KBM-7 (cell line): ENCODE data around the gene AMPH.
"Not testable (repeated sequence)": the region's sequence is repeated elsewhere in the genome, so short reads cannot be mapped to it uniquely, and the experiment has no call there.

ENCODE experiments used
- DNase-seq: peaks from one replicate; pipeline ENCODE4 v3.0.0-alpha.2; 2015
- in situ Hi-C: fragments of 300-500 bp; cut with MboI; formaldehyde crosslinking; loops from 2 replicates; pipeline ENCODE4 v1.14.3; 2020; ENCODE audit warnings: low sequenced_read_pairs, low pct_unique_long_range_greater_than_20kb, mixed read lengths

Gene AMPH

GRCh38 chr7:38629651-38630510 is 1.3 kb downstream of the AMPH start:
- DNase-seq = no peak
- in situ Hi-C loops = no loop called here

- in situ Hi-C loops = no loop called here
- DNase-seq = no peak
Measured at GRCh38 chr7:38628630-38629385, 2.4 kb downstream of the AMPH start.

- in situ Hi-C loops = no loop called here
- DNase-seq = no peak
Measured at GRCh38 chr7:38625866-38626265, 5.3 kb downstream of the AMPH start.

- DNase-seq = no peak
- in situ Hi-C loops = no loop called here
Measured at GRCh38 chr7:38615665-38616064, 15.5 kb downstream of the AMPH start.

GRCh38 chr7:38607466-38607865 is 23.7 kb downstream of the AMPH start:
- no peak for DNase-seq
- in situ Hi-C loops = no loop called here

GRCh38 chr7:38600741-38601140 is 30.4 kb downstream of the AMPH start:
- DNase-seq = no peak
- in situ Hi-C loops = no loop called here

GRCh38 chr7:38594949-38595348 is 36.2 kb downstream of the AMPH start:
- in situ Hi-C loops = no loop called here
- no peak for DNase-seq

- in situ Hi-C loops = no loop called here
- no peak for DNase-seq
Measured at GRCh38 chr7:38592737-38593288, 38.4 kb downstream of the AMPH start.

- no peak for DNase-seq
- in situ Hi-C loops = no loop called here
Measured at GRCh38 chr7:38585572-38586354, 45.4 kb downstream of the AMPH start.

- in situ Hi-C loops = no loop called here
- DNase-seq = no peak
Measured at GRCh38 chr7:38584443-38585210, 46.5 kb downstream of the AMPH start.

- in situ Hi-C loops = no loop called here
- DNase-seq = no peak
Measured at GRCh38 chr7:38580485-38580884, 50.7 kb downstream of the AMPH start.

- in situ Hi-C loops = no loop called here
- DNase-seq = no peak
Measured at GRCh38 chr7:38574086-38574485, 57.1 kb downstream of the AMPH start.

GRCh38 chr7:38571620-38572019 is 59.6 kb downstream of the AMPH start:
- DNase-seq, in situ Hi-C loops: not testable (repeated sequence)

- in situ Hi-C loops = no loop called here
Measured at GRCh38 chr7:38568497-38568896, 62.7 kb downstream of the AMPH start.

GRCh38 chr7:38565289-38565688 is 65.9 kb downstream of the AMPH start:
- in situ Hi-C loops = no loop called here
- DNase-seq = no peak

More at GRCh38 chr7:38568497-38568896, 62.7 kb downstream of the AMPH start:
- DNase-seq = no peak

- DNase-seq = no peak
- in situ Hi-C loops = no loop called here
Measured at GRCh38 chr7:38563741-38564140, 67.4 kb downstream of the AMPH start.

- DNase-seq = no peak
- in situ Hi-C loops = no loop called here
Measured at GRCh38 chr7:38561166-38561565, 70.0 kb downstream of the AMPH start.

GRCh38 chr7:38558761-38559345 is 72.3 kb downstream of the AMPH start:
- in situ Hi-C loops = no loop called here
- no peak for DNase-seq
